Suprapubic skin (tissue), 4 donors: ENCODE data around the gene SLC16A12. TPM values are rescaled to one million over a fixed set of nuclear protein-coding genes. Genes with fewer than 3 reads are reported as not detected.

ENCODE experiments used
- DNase-seq, 2 donors: peaks; one replicate each; pipeline ENCODE4 v3.0.0-alpha.2; 2019; ENCODE audit warnings: low spot score in 2 of 2
- H3K27ac ChIP-seq: fragments of 200-600 bp; sonication (generic); one replicate; pipeline ENCODE4 v1.5.1; 2019
- H3K27me3 ChIP-seq: fragments of 200-600 bp; sonication (generic); one replicate; pipeline ENCODE4 v1.5.1; 2019
- H3K36me3 ChIP-seq: fragments of 200-600 bp; sonication (generic); one replicate; pipeline ENCODE4 v1.5.1; 2019
- H3K4me1 ChIP-seq: fragments of 200-600 bp; sonication (generic); one replicate; pipeline ENCODE4 v1.5.1; 2019
- H3K4me3 ChIP-seq: fragments of 200-600 bp; sonication (generic); one replicate; pipeline ENCODE4 v1.5.1; 2019; ENCODE audit warnings: mild to moderate bottlenecking
- H3K9me3 ChIP-seq: fragments of 200-600 bp; sonication (generic); one replicate; pipeline ENCODE4 v1.5.1; 2019
- CTCF ChIP-seq, 2 donors: fragments of 200-600 bp in 1 of 2; fragments of 450-650 bp in 1 of 2; sonication (generic) in 1 of 2; IDR thresholded peaks; one replicate each; pipeline ENCODE4 v1.5.1; 2016 to 2019; ENCODE audit warnings: antibody characterized with exemption in 2 of 2, mild to moderate bottlenecking in 1 of 2, moderate library complexity in 1 of 2
- EP300 ChIP-seq: sonication (generic); formaldehyde crosslinking; IDR thresholded peaks from one replicate; pipeline ENCODE4 v1.6.1; 2017; ENCODE audit warnings: antibody characterized with exemption
- POLR2A ChIP-seq, 2 donors: fragments of 450-650 bp; IDR thresholded peaks; one replicate each; pipeline ENCODE4 v1.6.1; 2017; ENCODE audit warnings: antibody characterized with exemption in 2 of 2, mild to moderate bottlenecking in 2 of 2, moderate library complexity in 2 of 2
- POLR2AphosphoS5 ChIP-seq, 3 donors: sonication (generic); formaldehyde crosslinking; IDR thresholded peaks; one replicate each; pipeline ENCODE4 v1.6.1; 2017; ENCODE audit warnings: antibody characterized with exemption in 3 of 3
- WGBS: methylation state at CpG from one replicate; pipeline ENCODE4 v1.1.5; 2018; 5-methylcytosine and 5-hydroxymethylcytosine counted together
- total RNA-seq, 4 donors: library from RNA; depleted of rRNA; stranded (reverse); fragments of >200 nt; gene quantifications; one replicate each; pipeline ENCODE4 v1.1.0, GENCODE V29; 2016

SLC16A12 gene
- total RNA-seq, 4 donors from 2014 or later: 0.60 to 1.4 (median 1.0) TPM

DNA sequence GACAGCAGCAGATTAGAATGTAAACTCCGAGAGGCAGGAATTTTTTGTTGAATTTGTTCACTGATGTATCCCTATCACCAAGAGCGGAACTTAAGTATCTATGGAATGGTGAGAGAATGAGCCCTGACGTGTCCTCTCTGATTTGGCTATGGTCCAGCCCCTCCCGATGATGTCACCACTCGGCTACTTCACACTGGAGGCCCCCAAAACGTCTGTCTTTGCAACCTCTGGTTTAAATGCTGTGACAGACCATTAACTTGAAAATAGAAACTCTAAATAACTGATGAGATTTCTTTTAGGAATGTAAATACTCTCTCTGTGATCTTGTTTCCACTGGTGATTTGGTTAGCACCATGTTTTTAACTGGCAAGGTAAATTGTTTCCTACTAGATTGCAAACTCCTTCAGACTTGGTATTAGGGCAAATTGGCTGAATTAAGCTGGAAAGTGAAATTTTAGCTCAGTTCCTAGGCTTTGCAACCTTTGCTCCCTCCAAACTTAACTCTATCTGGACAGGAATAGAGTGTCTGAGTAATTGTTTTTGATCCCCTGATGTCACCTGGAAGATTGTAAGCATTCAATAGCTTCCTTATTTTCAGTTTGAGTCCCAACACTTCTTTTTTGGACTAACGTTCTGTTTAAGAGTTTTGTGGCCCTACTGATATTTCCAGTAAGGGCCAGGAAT, 19.1 kb downstream of the SLC16A12 start:
- Histone ChIP-seq H3K4me1 (peaks cover 13% of the 10 kb centered on the region), H3K36me3 (no peaks in the 10 kb centered on the region), H3K4me3 (no peak overlapping the region), H3K27me3 (no peaks in the 10 kb centered on the region), H3K27ac (peak overlapping the region; percentile 19), H3K9me3 (no peaks in the 10 kb centered on the region)
- TF ChIP-seq CTCF (IDR thresholded peaks at IDR 0.05) (no peak), POLR2AphosphoS5 (IDR thresholded peaks at IDR 0.05) (no peak), EP300 (no peak), POLR2A (IDR thresholded peaks at IDR 0.05) (no peak)
- no peak for DNase-seq
- WGBS: 39% methylated on average over 7 of the region's 7 CpGs

DNA sequence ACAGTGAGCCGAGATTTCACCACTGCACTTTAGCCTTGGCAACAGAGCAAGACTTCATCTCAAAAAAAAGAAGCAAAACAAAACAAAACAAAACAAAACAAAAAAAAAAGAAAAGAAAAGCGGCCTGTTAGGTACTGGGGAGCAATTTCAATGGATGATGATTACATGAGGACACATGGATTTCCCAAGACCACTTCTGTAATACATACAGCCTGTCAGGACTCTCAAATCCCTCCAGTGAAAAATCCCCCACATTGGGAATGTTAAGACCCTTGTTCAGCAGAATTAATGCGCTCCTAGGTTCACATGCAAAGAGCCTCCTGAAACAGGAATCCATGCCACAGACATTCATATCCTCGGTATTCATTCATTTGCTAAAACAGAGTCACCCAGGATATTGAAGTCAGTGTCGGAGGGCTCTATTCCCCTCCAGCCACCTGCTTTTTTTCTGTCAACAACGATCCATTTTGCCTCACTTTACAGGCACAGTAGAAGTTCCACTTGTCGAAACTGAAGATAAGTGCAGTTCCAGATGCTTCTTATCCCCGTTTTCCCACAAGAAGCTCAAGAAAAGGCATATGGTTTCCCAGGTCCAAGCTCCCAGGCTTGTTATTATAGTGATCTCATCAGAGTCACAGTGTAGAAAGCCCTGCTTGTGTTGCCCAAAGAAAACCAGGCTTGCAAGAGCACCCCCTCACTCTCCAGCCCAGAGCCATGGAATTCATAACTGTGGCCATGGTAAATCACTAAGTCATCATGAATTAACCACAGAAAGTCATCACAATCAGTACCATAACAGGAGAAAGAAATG, 20.2 kb downstream of the SLC16A12 start:
- no peak overlapping the region for H3K4me3 ChIP-seq
- no peak for DNase-seq
- TF ChIP-seq POLR2AphosphoS5 (IDR thresholded peaks at IDR 0.05) (no peak), POLR2A (IDR thresholded peaks at IDR 0.05) (no peak), EP300 (no peak), CTCF (IDR thresholded peaks at IDR 0.05) (no peak)
- H3K9me3 ChIP-seq: no peaks in the 10 kb centered on the region
- H3K4me1 ChIP-seq: peaks cover 13% of the 10 kb centered on the region
- H3K36me3 ChIP-seq: no peaks in the 10 kb centered on the region
- no peak overlapping the region for H3K27ac ChIP-seq
- no peaks in the 10 kb centered on the region for H3K27me3 ChIP-seq
- 64% methylated on average over 8 of the region's 8 CpGs for WGBS

DNA sequence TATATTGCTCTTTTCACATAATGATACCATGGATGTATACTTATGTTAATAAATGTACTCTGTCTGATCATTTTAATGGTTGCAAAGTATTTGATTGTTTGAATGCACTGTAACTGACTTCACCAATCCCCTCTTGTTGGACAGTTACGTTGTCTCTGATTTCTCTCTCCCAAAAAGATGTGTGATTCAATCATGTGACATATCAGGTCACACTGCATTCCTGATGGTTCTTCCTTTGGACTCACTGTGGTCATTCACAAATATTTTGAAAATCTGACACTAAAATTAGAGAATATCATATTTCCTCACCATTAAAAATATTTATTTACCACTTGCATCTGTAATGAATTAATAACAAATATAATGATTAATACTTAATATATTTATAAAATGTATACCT, 22.2 kb downstream of the SLC16A12 start:
- Histone ChIP-seq H3K9me3 (no peaks in the 10 kb centered on the region), H3K4me3 (no peak overlapping the region), H3K27ac (no peak overlapping the region), H3K4me1 (peaks cover 11% of the 10 kb centered on the region), H3K36me3 (no peaks in the 10 kb centered on the region), H3K27me3 (no peaks in the 10 kb centered on the region)
- TF ChIP-seq POLR2A (IDR thresholded peaks at IDR 0.05) (no peak), EP300 (no peak), CTCF (IDR thresholded peaks at IDR 0.05) (no peak), POLR2AphosphoS5 (IDR thresholded peaks at IDR 0.05) (no peak)
- WGBS: 84% methylated on average over 1 of the region's 1 CpG
- DNase-seq: no peak

- H3K4me1 ChIP-seq: peaks cover 5% of the 10 kb centered on the region
- DNase-seq: no peak
- H3K27ac ChIP-seq: no peak overlapping the region
- H3K4me3 ChIP-seq: no peak overlapping the region
- no peaks in the 10 kb centered on the region for H3K9me3 ChIP-seq
- H3K36me3 ChIP-seq: no peaks in the 10 kb centered on the region
- TF ChIP-seq POLR2A (IDR thresholded peaks at IDR 0.05): no peak
- TF ChIP-seq CTCF (IDR thresholded peaks at IDR 0.05): no peak
- TF ChIP-seq POLR2AphosphoS5 (IDR thresholded peaks at IDR 0.05): no peak
- no peak for TF ChIP-seq EP300
- WGBS: 87% methylated on average over 12 of the region's 13 CpGs
- peaks cover 5% of the 10 kb centered on the region for H3K27me3 ChIP-seq
These were observed 29.6 kb downstream of the SLC16A12 start for GRCh38 chr10:89505640-89506275.

- H3K27ac ChIP-seq: no peak overlapping the region
- 88% methylated on average over 2 of the region's 2 CpGs for WGBS
These were observed 30.7 kb downstream of the SLC16A12 start for GRCh38 chr10:89504691-89505090.

More at GRCh38 chr10:89504691-89505090, 30.7 kb downstream of the SLC16A12 start:
- DNase-seq: no peak
- Histone ChIP-seq H3K4me1 (peaks cover 5% of the 10 kb centered on the region), H3K9me3 (no peaks in the 10 kb centered on the region), H3K4me3 (no peak overlapping the region), H3K36me3 (no peaks in the 10 kb centered on the region), H3K27me3 (peaks cover 5% of the 10 kb centered on the region)
- TF ChIP-seq EP300 (no peak), POLR2AphosphoS5 (IDR thresholded peaks at IDR 0.05) (no peak), CTCF (IDR thresholded peaks at IDR 0.05) (no peak), POLR2A (IDR thresholded peaks at IDR 0.05) (no peak)
